ENCODE measurements around the gene NAA60. TPM values are rescaled to one million over a fixed set of nuclear protein-coding genes. Genes with fewer than 3 reads are reported as not detected.

The NAA60 gene
- polyA plus RNA-seq, 1 donor from 2014 or later: 32.0 TPM

DNA sequence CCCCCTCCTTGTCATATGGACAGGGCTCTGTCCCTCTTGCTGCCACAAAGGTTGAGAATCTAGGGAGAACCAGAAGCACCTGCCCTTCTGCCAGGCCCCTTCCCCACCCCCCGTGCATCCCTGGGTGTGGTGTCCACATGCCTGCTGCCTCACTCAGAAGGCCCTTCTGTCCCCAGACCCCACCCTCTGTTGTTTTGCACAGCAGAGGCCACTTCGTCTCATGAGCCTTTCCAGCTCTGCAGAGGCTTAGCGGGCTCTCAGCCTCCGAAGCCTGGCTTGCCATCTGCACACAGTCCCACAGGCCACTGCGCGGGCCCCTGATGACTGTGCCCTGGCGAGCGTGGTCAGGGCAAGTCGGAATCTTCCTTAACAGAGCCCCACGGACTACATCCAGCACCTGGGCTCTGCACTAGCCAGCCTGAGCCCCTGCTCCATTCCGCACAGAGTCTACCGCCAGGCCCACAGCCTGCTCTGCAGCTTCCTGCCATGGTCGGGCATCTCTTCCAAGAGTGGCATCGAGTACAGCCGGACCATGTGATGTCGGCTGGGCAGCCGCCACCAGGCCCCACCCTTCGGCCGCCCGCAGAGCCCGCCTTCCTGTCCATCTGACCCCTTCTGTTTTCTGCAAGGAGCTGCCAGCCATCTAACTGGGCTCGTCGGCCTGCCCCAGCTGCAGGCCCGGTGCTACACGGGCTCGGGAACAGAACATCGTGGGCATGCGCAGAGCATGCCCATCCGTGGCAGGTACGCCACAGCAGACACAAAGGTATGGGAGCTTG is 41.0 kb downstream of the NAA60 start:
- H3K27ac ChIP-seq (ENCODE audit: low read length): no peak overlapping the region
- TF ChIP-seq, protein P1, sequence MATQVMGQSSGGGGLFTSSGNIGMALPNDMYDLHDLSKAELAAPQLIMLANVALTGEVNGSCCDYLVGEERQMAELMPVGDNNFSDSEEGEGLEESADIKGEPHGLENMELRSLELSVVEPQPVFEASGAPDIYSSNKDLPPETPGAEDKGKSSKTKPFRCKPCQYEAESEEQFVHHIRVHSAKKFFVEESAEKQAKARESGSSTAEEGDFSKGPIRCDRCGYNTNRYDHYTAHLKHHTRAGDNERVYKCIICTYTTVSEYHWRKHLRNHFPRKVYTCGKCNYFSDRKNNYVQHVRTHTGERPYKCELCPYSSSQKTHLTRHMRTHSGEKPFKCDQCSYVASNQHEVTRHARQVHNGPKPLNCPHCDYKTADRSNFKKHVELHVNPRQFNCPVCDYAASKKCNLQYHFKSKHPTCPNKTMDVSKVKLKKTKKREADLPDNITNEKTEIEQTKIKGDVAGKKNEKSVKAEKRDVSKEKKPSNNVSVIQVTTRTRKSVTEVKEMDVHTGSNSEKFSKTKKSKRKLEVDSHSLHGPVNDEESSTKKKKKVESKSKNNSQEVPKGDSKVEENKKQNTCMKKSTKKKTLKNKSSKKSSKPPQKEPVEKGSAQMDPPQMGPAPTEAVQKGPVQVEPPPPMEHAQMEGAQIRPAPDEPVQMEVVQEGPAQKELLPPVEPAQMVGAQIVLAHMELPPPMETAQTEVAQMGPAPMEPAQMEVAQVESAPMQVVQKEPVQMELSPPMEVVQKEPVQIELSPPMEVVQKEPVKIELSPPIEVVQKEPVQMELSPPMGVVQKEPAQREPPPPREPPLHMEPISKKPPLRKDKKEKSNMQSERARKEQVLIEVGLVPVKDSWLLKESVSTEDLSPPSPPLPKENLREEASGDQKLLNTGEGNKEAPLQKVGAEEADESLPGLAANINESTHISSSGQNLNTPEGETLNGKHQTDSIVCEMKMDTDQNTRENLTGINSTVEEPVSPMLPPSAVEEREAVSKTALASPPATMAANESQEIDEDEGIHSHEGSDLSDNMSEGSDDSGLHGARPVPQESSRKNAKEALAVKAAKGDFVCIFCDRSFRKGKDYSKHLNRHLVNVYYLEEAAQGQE (IDR thresholded peaks at IDR 0.05; ENCODE audit: borderline replicate concordance): no peak
- TF ChIP-seq EZH2 (IDR thresholded peaks at IDR 0.05; ENCODE audit: borderline replicate concordance, insufficient read depth, low read length, poor library complexity, severe bottlenecking): no peak
- no peak for TF ChIP-seq TAF1 (IDR thresholded peaks at IDR 0.05; ENCODE audit: low read depth)
- TF ChIP-seq EP300 (conservative IDR thresholded peaks at IDR 0.05; ENCODE audit: poor library complexity, severe bottlenecking): no peak
- no peak for TF ChIP-seq SMC3 (conservative IDR thresholded peaks at IDR 0.05; ENCODE audit: poor library complexity)
- TF ChIP-seq MXI1 (conservative IDR thresholded peaks at IDR 0.05; ENCODE audit: poor library complexity, severe bottlenecking): no peak
- TF ChIP-seq RAD21 (conservative IDR thresholded peaks at IDR 0.05): no peak
- TF ChIP-seq POLR2AphosphoS5 (IDR thresholded peaks at IDR 0.05): no peak
- no peak for TF ChIP-seq CTCF (IDR thresholded peaks at IDR 0.05; ENCODE audit: poor library complexity, severe bottlenecking)
- no peaks in the 10 kb centered on the region for H3K79me2 ChIP-seq (replicated peaks; ENCODE audit: insufficient read depth, low read length)
- H3F3A ChIP-seq (ENCODE audit: insufficient read depth, low read length, poor library complexity, severe bottlenecking): no peaks in the 10 kb centered on the region
- H2AFZ ChIP-seq (ENCODE audit: low read depth, low read length): no peak overlapping the region
- no peaks in the 10 kb centered on the region for H3K9me2 ChIP-seq (ENCODE audit: insufficient read depth, low read length)
- H3K4me2 ChIP-seq (ENCODE audit: low read length): no peak overlapping the region
- H3K27me3 ChIP-seq (ENCODE audit: insufficient read depth, low read depth, low read length): no peaks in the 10 kb centered on the region
- H3K9ac ChIP-seq (ENCODE audit: low read length): no peak overlapping the region
- H3K4me3 ChIP-seq (ENCODE audit: low read length): no peak overlapping the region
- H4K20me1 ChIP-seq (ENCODE audit: insufficient read depth): no peaks in the 10 kb centered on the region
- no peaks in the 10 kb centered on the region for H3K9me3 ChIP-seq (ENCODE audit: low read length)
- no peaks in the 10 kb centered on the region for H3K36me3 ChIP-seq (ENCODE audit: insufficient read depth, low read length)

DNA sequence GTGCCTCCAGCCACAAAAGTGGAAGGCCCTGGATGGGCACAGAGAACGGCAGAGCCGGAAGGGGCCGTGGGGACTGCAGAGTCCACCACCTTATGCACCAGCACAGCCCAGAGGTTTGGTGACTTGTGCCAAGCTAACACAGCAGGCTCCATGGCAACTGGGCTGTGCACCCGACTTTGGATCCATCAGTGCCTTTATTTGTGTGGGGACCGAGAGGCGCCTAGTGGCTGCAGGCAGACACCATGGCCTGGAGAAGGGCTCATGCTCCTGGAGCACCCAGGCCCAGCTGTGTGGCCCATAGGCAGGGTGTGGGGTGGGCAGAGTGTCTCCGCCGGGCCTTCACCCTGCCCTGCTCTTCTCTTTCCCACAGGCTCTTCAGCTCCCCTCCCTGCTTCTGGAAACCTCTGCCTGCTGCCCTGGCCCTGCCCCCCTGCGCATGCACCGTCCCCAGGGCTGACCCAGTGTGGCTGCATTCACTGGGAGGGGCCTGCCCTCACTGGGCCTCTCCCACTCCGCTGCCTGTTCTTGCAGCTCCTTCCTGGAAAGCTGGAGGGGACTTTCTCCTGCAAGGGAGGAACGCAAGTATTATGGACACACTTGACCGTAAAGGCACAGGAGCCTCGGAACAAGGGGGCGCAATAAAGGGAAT is 41.7 kb downstream of the NAA60 start:
- H2AFZ ChIP-seq (ENCODE audit: low read depth, low read length): no peak overlapping the region
- H3K9ac ChIP-seq (ENCODE audit: low read length): no peak overlapping the region
- H3K36me3 ChIP-seq (ENCODE audit: insufficient read depth, low read length): no peaks in the 10 kb centered on the region
- H3K9me3 ChIP-seq (ENCODE audit: low read length): no peaks in the 10 kb centered on the region
- H3K4me2 ChIP-seq (ENCODE audit: low read length): no peak overlapping the region
- no peaks in the 10 kb centered on the region for H3K27me3 ChIP-seq (ENCODE audit: insufficient read depth, low read depth, low read length)
- H4K20me1 ChIP-seq (ENCODE audit: insufficient read depth): no peaks in the 10 kb centered on the region
- H3K9me2 ChIP-seq (ENCODE audit: insufficient read depth, low read length): no peaks in the 10 kb centered on the region
- TF ChIP-seq SMC3 (conservative IDR thresholded peaks at IDR 0.05; ENCODE audit: poor library complexity): no peak
- no peak for TF ChIP-seq POLR2AphosphoS5 (IDR thresholded peaks at IDR 0.05)
- TF ChIP-seq, protein P1 (IDR thresholded peaks at IDR 0.05; ENCODE audit: borderline replicate concordance): no peak
- no peak for TF ChIP-seq MXI1 (conservative IDR thresholded peaks at IDR 0.05; ENCODE audit: poor library complexity, severe bottlenecking)
- no peak for TF ChIP-seq EP300 (conservative IDR thresholded peaks at IDR 0.05; ENCODE audit: poor library complexity, severe bottlenecking)
- TF ChIP-seq RAD21 (conservative IDR thresholded peaks at IDR 0.05): no peak
- no peak for TF ChIP-seq CTCF (IDR thresholded peaks at IDR 0.05; ENCODE audit: poor library complexity, severe bottlenecking)
- no peak for TF ChIP-seq EZH2 (IDR thresholded peaks at IDR 0.05; ENCODE audit: borderline replicate concordance, insufficient read depth, low read length, poor library complexity, severe bottlenecking)
- no peak for TF ChIP-seq TAF1 (IDR thresholded peaks at IDR 0.05; ENCODE audit: low read depth)
- H3F3A ChIP-seq (ENCODE audit: insufficient read depth, low read length, poor library complexity, severe bottlenecking): no peaks in the 10 kb centered on the region
- H3K79me2 ChIP-seq (replicated peaks; ENCODE audit: insufficient read depth, low read length): no peaks in the 10 kb centered on the region
- H3K4me3 ChIP-seq (ENCODE audit: low read length): no peak overlapping the region
- H3K27ac ChIP-seq (ENCODE audit: low read length): no peak overlapping the region

Data from neural cell (in vitro differentiated cells).